ENCODE data around the gene SGTA. TPM values are rescaled to one million over a fixed set of nuclear protein-coding genes. Genes with fewer than 3 reads are reported as not detected.
"Not testable (repeated sequence)": the region's sequence is repeated elsewhere in the genome, so short reads cannot be mapped to it uniquely, and the experiment has no call there.

SGTA gene
- total RNA-seq, 1 experiment from 2014 or later, result 62.1 TPM

DNA sequence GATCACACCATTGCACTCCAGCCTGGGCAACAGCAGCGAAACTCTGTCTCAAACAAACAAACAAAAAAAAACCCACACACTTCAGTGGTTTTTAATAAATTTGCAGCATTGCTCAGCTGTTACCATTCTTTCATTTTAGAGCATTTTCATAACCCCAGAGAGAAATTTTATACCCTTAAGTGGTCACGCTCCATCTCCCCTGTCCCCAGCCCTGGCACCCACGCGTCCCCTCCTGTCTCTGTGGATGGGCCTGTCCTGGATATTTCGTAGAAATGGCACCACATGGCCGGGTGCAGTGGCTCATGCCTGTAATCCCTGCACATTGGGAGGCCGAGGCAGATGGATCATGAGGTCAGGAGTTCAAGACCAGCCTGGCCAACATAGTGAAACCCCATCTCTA is 10.1 kb upstream of the SGTA start:
- no peak for DNase-seq (ENCODE audit: low read depth)

DNA sequence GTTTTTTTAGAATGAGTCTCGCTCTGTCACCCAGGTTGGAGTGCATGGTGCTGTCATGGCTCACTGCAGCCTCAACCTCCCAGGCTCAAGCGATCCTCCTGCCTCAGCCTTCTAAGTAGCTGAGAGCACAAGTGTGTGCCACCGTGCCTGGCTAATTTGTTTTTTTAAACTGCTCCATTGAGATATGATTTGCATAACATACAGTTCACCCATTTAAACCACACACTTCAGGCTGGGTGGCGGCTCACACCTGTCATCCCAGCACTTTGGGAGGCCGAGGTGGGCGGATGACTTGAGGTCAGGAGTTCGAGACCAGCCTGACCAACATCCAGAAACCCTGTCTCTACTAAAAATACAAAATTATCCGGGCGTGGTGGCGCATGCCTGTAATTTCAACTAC is 9.6 kb upstream of the SGTA start:
- not testable (repeated sequence) for DNase-seq (ENCODE audit: low read depth)

DNA sequence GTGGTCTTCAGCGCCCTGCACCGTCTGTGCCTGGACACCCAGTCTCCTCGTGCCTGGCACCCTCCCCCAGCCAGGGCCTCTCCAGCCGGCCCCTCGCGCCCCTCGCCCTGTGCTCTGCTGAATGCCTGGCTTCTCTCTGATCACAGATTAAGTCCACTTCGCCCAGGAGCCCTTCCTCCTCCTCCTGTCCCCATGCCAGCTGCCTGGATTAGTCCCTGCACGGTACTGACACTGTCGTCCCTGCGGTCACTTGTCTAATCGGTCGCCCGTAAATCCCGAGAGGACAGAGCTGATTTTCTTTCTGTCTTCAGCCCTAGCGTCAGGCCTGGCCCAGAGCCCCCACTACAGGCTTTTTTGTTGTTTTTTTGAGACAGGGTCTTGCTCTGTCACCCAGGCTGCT is 8.8 kb upstream of the SGTA start:
- DNase-seq (ENCODE audit: low read depth), result no peak

DNA sequence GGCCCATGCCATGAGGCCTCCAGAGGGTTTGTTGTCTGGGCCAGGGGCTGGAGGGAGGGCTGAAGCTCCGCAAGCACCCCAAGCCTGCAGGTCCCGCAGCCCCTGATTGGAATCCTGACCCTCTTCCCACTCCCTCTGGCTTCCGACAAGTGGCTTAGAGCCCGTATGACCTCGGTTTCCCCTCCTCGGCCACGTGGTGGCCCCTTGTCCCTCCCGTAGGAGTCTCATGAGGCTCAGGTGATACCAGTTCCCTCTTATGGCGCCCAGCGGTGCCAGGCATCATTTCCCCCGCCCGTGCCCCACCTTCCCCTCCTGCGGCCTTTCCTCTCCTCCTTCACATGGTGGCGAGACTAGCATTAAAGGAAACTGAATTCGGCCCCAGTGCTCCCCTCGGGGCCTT is 8.4 kb upstream of the SGTA start:
- no peak for DNase-seq (ENCODE audit: low read depth)

DNA sequence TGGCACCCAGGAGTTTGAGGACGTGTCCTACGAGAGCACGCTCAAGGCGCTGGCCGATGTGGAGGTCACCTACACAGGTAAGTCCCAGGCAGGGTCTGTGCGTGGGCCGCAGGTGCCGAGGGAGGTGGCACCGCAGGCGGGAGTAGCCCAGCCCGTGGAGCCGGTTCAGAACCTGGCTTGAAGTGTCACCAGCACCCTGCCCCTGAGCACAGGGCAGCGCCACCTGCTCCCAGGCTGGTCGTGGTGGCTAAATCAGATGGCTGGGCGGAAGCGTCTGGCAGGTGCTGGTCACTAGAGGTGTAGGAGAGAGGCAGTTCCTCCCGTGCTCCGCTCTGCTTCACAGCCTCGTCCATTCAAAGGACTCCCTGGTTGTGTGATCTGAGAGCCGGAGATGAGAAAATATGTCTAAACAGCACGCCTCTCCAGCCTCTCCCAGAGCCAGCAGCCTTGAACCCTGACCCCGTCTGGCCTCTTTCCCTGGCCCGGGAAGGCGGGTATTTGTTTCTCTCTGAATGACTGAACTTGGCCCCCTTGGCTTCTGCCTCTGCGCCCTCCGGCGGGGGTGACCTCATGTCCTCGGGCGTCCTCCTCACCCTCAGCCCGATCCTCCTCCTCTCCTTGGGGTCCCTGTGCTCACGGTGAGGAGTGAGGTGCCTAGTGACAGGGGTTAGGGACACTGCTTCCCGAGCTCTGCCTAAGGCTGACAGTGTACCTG is 7.6 kb upstream of the SGTA start:
- no peak for DNase-seq (ENCODE audit: low read depth)

DNA sequence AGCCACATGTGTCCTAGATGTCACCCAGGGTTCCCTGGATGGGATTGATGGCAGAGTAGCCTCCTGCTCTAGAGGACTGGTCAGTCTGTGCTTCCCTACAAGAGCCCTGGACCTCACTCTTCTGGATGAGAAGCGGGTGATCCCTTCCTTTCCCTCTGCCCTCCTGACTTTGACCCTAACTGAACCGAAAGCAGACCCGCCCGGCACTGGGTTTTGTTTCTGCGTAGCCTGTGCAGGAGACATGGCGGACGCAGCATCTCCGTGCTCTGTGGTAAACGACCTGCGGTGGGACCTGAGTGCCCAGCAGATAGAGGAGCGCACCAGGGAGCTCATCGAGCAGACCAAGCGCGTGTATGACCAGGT is 7.1 kb upstream of the SGTA start:
- DNase-seq (ENCODE audit: low read depth), result no peak

DNA sequence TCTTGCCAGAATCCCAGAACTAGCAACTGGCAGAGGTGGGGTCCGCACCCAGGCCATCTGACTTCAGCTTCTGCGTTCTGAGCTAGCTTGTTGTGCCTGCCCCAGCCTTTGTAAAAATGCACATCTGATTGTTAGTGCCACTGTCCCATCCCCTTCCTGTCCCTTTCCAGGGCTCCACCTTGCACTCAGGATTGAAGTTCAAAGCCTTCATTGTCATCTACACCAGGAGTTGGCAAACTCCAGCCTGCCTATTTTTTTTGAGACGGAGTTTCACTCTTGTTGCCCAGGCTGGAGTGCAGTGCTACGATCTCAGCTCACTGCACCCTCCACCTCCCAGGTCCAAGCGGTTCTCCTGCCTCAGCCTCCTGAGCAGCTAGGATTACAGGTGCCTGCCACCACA is 5.2 kb upstream of the SGTA start:
- DNase-seq (ENCODE audit: low read depth), result no peak

DNA sequence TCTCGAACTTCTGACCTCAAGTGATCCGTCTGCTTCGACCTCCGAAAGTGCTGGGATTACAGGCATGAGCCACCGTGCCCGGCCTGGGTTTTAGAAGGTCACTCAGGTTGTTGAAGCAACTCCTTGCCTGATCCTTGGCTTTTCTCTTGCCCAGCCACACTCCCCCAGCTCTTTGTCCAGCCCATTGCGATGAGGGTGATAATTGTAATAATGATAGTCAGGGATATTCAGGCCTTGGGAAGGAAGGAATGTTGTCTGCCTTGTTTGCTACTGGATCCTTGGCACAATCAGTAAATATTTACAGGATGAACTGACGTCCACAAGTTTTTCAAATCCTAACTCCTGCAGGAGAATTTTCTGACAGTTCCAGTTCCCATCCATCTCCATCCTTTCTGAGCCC is 4.0 kb upstream of the SGTA start:
- DNase-seq (ENCODE audit: low read depth), result no peak

DNA sequence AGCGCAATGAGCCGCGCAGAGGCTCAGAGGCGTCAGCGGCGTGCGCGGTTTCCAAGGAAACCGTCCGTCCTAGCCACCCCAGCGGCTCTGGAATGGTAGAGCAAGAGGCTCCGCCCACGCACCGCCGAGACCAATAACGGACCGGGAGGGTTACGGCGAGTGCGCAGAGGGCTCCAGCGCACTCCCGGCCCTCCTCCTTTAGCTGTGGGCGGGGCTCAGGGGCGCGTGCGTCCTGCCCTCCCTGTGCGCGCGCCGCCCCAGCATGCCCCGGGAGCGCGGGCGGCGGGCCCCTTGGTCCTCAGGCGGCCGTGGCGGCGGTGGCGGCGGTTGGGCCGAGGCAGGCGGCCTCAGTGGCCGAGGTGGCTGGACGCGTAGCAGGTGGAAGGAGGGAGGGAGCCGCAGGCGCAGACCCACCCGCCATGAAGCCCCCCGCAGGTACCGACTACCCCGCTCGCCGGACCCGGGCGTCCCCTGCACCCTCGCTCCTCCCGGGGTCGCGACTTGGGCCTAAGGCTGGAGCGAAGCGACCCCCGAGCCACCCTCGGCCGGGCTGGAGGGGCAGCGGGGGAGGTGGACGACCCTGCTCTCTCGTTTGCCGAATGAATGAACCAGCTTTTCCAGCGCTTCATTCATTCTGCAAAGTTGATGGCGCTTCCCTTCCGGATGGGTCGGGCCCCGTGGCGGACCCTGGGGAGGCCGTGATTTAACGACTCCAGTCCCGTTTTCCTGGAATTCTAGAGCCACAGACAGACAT is 2.3 kb upstream of the SGTA start, which contains the start of gene THOP1:
TSS of gene THOP1 (plus strand) at position 260 of the 754 bp plus-strand sequence. CDS start at position 420, 160 bp downstream.
- peak; percentile 99 for DNase-seq (ENCODE audit: low read depth)

DNA sequence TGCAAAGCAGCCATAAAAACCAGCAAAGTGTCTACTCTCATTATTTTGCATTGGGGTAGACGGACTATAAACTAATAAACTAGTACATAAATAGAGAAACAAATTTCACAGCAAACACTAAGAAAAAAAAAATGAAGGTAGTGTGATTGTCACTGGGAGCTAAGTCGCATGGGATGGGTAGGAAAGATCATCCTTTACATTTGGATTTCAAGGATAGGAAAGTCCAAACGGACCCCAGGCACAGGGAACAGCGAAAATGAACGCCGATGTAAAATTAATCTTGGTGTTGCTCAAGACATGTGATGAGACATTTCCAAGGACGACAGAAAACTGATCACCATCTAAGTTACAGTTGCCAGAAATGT is 690 bp upstream of the SGTA start:
- DNase-seq (ENCODE audit: low read depth), result no peak

DNA sequence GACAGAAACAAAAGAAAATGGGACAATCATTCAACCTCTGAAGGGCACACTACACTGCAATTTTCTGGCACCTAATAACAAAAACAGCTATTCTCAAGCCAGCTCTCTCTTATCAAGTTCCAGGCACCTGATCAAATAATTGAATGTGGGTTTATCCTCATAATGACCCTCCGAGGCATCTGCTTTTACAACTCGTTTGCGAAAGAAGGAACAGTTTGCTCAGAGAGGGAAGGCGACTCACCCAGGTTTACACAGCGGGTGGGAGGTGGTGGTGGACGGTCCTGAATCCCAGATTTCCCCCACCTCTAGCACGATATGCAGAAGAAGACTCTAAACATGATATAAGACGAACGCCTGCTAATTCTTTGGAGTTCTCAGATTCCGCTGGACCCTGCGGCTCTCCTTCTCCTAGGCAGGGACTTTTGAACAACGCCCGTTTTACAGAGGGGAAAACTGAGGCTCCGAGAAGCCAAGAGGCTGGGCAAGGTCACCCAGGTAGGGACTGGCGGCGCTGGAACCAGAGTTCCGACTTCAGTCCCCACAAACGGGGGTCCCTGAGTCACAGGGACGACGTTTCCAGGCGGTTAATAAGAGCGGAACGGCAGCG is 641 bp downstream of the SGTA start:
- no peak for DNase-seq (ENCODE audit: low read depth)

DNA sequence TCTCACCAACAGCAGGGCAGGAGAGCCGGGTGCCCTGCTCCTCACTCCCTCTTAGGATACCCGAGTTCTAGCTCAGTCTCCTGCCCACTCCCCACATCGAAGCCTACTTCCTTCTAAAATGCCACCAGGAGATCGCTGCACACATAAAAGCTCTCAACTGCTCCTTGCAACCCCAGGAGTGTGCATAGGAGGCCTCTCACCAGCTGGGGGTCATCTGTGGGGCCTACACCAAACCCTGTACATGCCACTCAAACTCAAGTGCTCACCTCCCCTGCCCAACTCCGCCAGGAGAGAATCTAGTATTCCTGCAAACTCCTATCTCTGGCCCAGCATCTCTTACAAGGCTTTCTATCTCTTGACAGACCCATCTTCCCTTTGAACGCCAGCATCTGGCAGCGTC is 2.8 kb downstream of the SGTA start:
- no peak for DNase-seq (ENCODE audit: low read depth)

DNA sequence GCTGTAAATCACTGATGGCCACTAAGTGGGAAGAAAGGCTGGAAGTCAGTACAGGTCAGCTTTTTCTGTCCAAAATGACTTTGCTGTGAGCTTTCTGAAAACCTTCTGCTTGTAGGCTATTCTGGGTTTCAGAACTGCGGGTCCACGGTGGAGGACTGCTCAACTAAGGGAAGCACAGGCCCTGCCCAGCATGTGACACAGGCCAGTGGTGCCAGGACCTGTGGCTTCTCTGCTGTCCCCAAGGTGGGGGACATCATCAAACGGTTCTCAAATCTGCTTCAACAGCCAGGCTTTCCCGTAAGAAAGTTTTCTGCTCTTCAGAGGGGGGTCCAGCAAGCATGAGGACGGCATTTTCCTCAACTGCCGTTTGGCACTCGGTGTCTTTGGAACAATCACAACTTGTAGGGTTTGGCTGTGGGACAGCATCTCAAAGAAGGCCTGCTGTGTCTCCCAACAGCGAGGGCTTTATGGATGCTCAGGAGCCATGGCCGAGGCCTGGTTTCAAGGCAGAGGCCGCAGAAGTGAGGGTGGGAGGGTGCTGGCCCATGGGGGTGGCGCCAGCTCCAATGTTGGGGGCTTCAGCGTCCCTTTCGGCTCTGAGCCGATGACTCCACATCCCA is 3.8 kb downstream of the SGTA start:
- no peak for DNase-seq (ENCODE audit: low read depth)

DNA sequence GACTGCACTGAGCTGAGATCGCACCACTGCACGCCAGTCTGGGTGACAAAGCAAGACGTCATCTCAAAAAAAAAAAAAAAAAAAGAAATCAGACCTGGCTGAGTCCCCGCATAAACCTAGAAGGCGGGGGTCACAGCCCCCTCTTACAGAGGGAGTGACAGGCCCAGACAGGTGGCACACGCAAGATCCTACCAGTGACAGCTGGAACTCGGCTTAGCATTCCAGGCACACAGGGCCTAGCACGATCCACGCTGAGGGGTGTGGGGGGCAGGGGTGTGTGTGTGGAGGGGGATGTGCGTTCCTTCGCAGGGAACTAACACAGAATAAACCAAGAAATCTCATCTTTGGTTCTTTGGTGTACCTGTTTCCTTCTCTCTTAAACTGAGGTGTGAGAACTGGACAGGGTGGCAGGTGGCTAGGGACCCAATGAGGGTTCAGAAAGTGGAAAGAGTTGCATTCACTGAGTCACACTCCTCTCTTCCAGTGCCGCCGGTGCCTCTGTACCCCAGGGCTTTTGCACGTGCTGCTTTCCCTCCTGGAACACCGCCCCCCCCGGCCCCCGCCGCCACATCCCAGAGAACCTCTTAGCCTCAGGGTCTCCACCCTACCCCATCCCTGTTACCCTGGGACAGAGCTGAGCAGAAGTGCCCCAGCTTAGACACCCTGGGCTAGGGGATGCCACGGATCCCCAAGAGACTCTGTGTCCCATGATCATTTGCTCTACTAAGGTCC is 5.0 kb downstream of the SGTA start:
- no peak for DNase-seq (ENCODE audit: low read depth)

DNA sequence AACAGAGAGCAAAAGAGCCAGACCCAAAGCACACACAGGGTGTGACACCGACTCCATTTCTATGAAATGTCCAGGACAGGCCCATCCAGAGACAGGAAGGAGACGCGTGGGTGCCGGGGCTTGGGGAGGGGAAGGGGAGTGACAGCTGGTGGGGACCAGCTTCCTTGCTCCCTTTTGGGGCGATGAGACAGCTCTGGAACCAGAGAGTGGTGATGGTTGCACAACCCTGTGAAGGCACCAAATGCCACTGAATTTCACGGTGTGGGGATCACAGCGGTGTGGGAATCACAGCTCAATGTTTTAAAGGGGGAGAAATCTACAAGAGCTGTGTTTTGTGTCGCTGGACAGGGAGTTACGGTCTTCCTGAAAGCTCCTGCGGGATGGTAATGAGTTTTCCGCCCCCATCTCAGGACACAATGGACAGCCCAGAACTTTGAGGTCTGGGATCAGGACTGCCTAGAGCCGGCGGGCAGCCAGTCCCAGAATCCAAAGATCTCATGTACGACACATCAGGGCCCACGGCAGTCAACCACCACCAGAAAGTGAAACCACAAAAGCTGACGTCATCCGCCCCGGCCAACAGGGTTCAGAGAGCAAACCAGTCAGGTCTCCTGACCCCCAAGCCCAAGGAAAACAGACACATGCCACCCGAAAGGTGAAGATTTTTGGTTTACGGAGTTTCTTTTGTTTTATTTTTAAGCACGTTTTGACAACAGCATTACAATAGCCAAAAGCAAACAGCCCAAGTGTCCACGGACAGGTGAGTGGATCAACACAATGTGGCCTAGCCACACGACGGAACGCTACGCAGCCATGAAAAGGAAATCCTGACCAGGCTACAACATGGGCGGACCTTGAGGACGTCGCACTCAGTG is 7.3 kb downstream of the SGTA start:
- DNase-seq (ENCODE audit: low read depth), result peak; percentile 90

DNA sequence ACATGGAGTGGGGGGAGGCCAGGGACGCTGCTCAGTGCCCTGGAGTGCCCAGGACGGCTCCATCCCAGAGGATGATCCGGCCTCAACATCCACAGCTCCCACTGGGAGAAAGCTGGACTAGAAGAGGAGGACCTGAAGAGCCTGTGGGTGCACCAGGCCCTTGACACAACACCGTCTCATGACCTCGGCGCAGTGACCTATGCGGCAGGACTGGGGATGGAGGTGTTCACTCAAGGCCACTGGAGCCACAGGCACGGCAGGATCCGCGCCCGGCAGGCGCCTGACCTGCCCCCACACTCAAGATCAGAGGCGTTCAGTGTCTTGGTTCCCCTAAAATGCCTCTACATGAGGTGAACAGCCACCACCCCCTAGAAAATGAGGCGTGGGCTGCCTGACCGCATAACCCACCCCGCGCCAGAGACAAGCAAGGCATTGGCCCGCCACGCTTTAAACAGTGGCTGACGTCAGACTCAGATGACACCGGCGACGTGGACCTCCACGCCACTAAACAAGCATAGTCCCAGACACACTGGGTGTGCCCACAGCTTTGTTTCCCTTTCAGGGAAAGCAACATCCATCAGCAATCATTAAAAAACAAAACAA is 8.0 kb downstream of the SGTA start:
- no peak for DNase-seq (ENCODE audit: low read depth)

DNA sequence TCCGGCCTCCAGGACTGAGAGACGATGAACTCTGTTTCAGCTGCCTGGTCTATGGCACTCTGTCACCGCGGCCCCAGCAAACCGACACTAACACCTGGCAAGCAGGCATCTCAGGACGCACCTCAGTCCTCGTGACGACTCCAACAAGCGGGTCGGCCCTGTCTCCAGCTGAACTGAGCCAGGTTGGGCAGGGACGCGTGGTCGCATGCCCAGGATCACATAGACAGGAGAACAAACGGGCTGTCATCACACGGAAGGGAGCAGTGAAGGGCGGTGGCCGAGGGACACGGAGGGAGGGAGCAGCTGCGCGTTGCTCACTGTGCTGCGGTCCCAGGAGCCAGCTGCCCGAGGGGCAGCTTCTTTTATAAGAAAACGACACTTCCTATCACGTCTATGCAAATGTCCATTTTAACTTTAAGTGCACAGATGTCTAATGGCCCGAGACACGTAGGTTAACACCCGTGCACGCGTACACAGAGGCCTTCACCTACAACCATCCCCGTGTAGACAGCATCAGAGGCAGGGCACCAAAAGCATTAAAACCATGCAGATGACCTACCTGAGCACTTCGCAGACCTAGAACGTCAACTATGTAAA is 8.9 kb downstream of the SGTA start:
- no peak for DNase-seq (ENCODE audit: low read depth)

DNA sequence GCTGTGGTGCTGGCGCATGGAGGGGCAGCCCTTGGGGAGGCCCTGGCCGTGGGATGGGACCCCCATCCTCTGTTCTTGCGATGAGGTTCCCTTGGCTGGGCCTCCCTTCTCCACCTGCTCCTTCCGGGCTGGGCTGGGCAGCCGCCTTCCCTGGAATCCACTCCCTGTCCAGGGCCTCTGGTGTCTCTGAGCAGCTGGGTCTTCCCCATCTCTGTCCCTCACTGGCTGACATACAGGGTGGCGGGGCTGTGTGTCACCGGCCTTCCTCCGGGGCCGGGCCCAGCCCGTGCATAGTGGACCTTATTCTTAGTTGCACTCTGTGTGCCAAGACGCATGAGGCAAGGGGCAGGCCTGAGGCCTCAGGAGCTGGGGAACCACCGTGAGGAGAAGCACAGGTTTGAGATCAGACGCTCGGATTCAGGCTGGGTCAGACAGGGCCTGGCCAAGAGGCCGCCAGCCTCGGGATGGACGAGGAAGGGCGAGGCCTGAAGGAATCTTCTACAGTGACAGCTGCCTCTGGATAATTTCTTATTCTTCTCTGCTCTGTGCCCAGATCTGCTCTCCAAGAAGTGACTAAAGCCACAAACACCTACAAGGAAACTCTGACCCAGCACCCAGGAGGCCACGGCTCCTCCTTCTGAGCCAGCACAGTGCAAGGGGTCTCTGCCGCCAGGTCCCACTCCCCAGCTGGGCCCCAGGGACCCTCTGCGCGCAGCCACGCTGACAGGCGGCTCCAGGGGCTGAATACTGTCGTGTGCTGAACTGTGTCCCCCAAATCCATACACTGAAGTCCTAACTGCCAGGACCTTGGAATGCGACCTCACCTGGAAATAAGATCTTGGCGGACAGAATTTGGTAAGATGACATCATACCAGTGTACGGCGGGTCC is 11.0 kb downstream of the SGTA start:
- no peak for DNase-seq (ENCODE audit: low read depth)

Measured in RPMI7951 (cell line).